NCI-H446 treated with DMSO at 0.1 percent for 48 hours (cell line): ENCODE data around the gene MEF2C.
"Not testable (repeated sequence)": the region's sequence is repeated elsewhere in the genome, so short reads cannot be mapped to it uniquely, and the experiment has no call there.

ENCODE experiments used
- DNase-seq: peaks from one replicate; lab custom pipeline; 2025; lab: John Stamatoyannopoulos, UW

The MEF2C gene

GRCh38 chr5:88883059-88883835 lies at the start of gene MEF2C:
MEF2C (minus strand) TSS chr5:88883184; CDS start chr5:88823788, 59,396 bp downstream.
- DNase-seq: peak; percentile 81

GRCh38 chr5:88932541-88932940 lies 49.6 kb upstream of the MEF2C start:
- DNase-seq: no peak

- DNase-seq: no peak
Observed at GRCh38 chr5:88930335-88930734, 47.4 kb upstream of the MEF2C start.

- DNase-seq: no peak
Observed at GRCh38 chr5:88929385-88929784, 46.4 kb upstream of the MEF2C start.

- no peak for DNase-seq
Observed at GRCh38 chr5:88926774-88927173, 43.8 kb upstream of the MEF2C start.

- DNase-seq: no peak
Observed at GRCh38 chr5:88925692-88926490, 42.9 kb upstream of the MEF2C start.

GRCh38 chr5:88924330-88924657 lies 41.3 kb upstream of the MEF2C start:
- no peak for DNase-seq

- no peak for DNase-seq
Observed at GRCh38 chr5:88923623-88924329, 40.8 kb upstream of the MEF2C start.

GRCh38 chr5:88912743-88913142 lies 29.8 kb upstream of the MEF2C start:
- DNase-seq: not testable (repeated sequence)

- DNase-seq: not testable (repeated sequence)
Observed at GRCh38 chr5:88911059-88911572, 28.1 kb upstream of the MEF2C start.

GRCh38 chr5:88904478-88904877 lies 21.5 kb upstream of the MEF2C start:
- not testable (repeated sequence) for DNase-seq

GRCh38 chr5:88903966-88904365 lies 21.0 kb upstream of the MEF2C start:
- not testable (repeated sequence) for DNase-seq

- not testable (repeated sequence) for DNase-seq
Observed at GRCh38 chr5:88901077-88901476, 18.1 kb upstream of the MEF2C start.

- no peak for DNase-seq
Observed at GRCh38 chr5:88899096-88899737, 16.2 kb upstream of the MEF2C start.

- no peak for DNase-seq
Observed at GRCh38 chr5:88897748-88898147, 14.8 kb upstream of the MEF2C start.

- DNase-seq: no peak
Observed at GRCh38 chr5:88895681-88896501, 12.9 kb upstream of the MEF2C start.

- no peak for DNase-seq
Observed at GRCh38 chr5:88892669-88893068, 9.7 kb upstream of the MEF2C start.

GRCh38 chr5:88890070-88890781 lies 7.2 kb upstream of the MEF2C start:
- no peak for DNase-seq

GRCh38 chr5:88889189-88890069 lies 6.4 kb upstream of the MEF2C start:
- no peak for DNase-seq

GRCh38 chr5:88888848-88889188 lies 5.8 kb upstream of the MEF2C start:
- no peak for DNase-seq
